GM12878 (cell line): ENCODE data around the gene OTUD4.
A peak's percentile ranks its signal among the peaks of the same experiment; 100 is the strongest.
"Not testable (repeated sequence)": the region's sequence is repeated elsewhere in the genome, so short reads cannot be mapped to it uniquely, and the experiment has no call there.

Experiments
- CTCF ChIP-seq, 3 experiments: IDR thresholded peaks in 2 of 3; conservative IDR thresholded peaks in 1 of 3; 2 replicates each; pipeline ENCODE4 v1.5.1; 2011; ENCODE audit warnings: low read depth in 3 of 3, low read length in 3 of 3, mild to moderate bottlenecking in 3 of 3, control low read depth in 2 of 3, moderate library complexity in 2 of 3, inconsistent platforms in 1 of 3, mixed read lengths in 1 of 3; ENCODE audit not compliant: control insufficient read depth in 2 of 3, insufficient read depth in 1 of 3; ENCODE audit errors: extremely low read depth in 1 of 3
- ETV6 ChIP-seq, 2 experiments: fragments of 450-650 bp in 1 of 2; IDR thresholded peaks in 1 of 2; conservative IDR thresholded peaks in 1 of 2; 2 replicates each; pipeline ENCODE4 v1.6.1; 2014; ENCODE audit warnings: antibody characterized with exemption in 1 of 2, borderline replicate concordance in 1 of 2, low read depth in 1 of 2, mild to moderate bottlenecking in 1 of 2, moderate library complexity in 1 of 2
- GABPA ChIP-seq: IDR thresholded peaks from 2 replicates; pipeline ENCODE4 v1.6.1; 2014; ENCODE audit warnings: antibody characterized with exemption, low read depth, mild to moderate bottlenecking, inconsistent platforms
- POLR2A ChIP-seq: IDR thresholded peaks from 2 replicates; pipeline ENCODE4 v1.6.1; 2011; ENCODE audit warnings: low read depth, mild to moderate bottlenecking, low read length
- ZBTB40 ChIP-seq: fragments of 450-650 bp; IDR thresholded peaks from 2 replicates; pipeline ENCODE4 v1.6.1; 2016; ENCODE audit warnings: mild to moderate bottlenecking, moderate library complexity, borderline replicate concordance

GRCh38 chr4:145179861-145180297, 510 bp downstream of the OTUD4 start:
- not testable (repeated sequence) for TF ChIP-seq GABPA; CTCF (IDR thresholded peaks at IDR 0.05 in 2 of 3, conservative IDR thresholded peaks at IDR 0.05 in 1 of 3; ENCODE audit: control insufficient read depth in 2 of 3, extremely low read depth in 1 of 3, insufficient read depth in 1 of 3, low read depth in 3 of 3, low read length in 3 of 3); ZBTB40; ETV6 (conservative IDR thresholded peaks at IDR 0.05 in 1 of 2, IDR thresholded peaks at IDR 0.05 in 1 of 2; ENCODE audit: borderline replicate concordance in 1 of 2, low read depth in 1 of 2)
- peak; percentile 29 for TF ChIP-seq POLR2A
